Right lung (tissue), 5 donors: ENCODE measurements around the gene SLC2A13. TPM values are rescaled to one million over a fixed set of nuclear protein-coding genes. Genes with fewer than 3 reads are reported as not detected.
"Not testable (repeated sequence)": the region's sequence is repeated elsewhere in the genome, so short reads cannot be mapped to it uniquely, and the experiment has no call there.

Source experiments
- DNase-seq, 2 donors: peaks; one replicate each; pipeline ENCODE4 v3.0.0-alpha.2; 2013
- polyA plus RNA-seq, 5 donors: library from polyadenylated mRNA; unstranded; fragments of 120-200 nt; gene quantifications; one replicate each; pipeline versions ENCODE4 v1.2.1 to v1.2.3, GENCODE V29; 2013; ENCODE audit warnings: inconsistent platforms in 1 of 5, low replicate concordance in 1 of 5; ENCODE audit not compliant: insufficient read length in 5 of 5, insufficient read depth in 1 of 5

The SLC2A13 gene
- polyA plus RNA-seq, 5 donors, result 5.3 to 7.6 (median 6.6) TPM

DNA sequence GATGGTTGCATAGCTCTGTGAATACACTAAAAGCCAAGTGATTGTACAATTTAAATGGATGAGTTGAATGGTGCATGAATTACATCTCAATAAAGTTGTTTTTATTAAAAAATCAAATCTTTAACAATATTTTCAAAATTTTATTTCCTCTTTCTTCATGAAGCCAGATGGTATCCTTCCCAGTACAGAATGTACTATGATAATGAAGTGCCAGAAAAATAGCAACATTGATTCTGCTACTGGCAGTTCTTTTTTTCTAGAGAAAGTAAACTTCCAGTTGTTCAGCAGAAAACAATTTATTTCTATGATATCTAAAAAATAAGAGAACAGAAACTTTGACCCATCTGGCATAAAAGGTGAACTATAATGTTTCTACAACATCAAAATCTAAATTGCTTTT lies 61.5 kb downstream of the SLC2A13 start:
- no peak for DNase-seq

GRCh38 chr12:40039598-40039997 lies 66.3 kb downstream of the SLC2A13 start:
- DNase-seq, result no peak

DNA sequence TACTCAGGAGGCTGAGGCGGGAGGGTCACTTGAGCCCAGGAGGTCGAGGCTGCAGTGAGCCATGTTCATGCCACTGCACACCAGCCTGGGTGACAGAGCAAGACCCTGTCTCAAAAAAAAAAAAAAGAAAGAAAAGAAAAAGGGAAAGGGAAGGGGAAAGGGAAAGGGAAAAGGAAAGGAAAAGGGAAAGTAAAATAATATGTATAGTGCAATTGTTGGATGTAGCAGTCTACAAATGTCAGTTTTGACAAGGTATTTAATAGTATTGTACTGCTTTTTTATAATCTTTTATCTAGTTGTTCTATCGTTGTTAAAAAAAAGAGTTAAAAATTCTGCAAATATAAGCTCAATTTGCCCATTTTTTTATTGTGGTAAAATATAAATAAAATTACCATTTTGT lies 67.3 kb downstream of the SLC2A13 start:
- DNase-seq, result no peak

GRCh38 chr12:40034712-40035111 lies 71.2 kb downstream of the SLC2A13 start:
- DNase-seq, result no peak

- DNase-seq, result no peak
Observed at GRCh38 chr12:40034156-40034555, 71.7 kb downstream of the SLC2A13 start.

DNA sequence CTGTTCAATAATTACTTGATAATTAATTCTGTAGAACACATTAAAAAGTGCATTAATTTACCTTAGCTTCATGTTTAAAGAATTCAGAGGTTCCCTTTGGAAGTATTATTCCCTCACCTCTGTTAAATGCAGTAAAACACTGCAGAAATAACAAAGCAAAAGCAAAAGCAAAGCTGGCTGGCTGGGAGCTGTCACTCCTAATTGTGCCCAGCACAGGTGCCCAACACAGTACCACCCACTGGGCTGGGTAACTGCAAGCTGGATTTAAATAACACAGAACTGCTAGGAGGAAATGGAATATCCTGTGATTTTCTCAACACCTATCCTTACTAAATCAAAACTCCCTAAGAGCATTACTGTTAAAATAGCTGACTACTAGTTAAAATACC lies 72.6 kb downstream of the SLC2A13 start:
- DNase-seq, result no peak

GRCh38 chr12:40032433-40033241 lies 73.2 kb downstream of the SLC2A13 start:
- DNase-seq, result no peak

DNA sequence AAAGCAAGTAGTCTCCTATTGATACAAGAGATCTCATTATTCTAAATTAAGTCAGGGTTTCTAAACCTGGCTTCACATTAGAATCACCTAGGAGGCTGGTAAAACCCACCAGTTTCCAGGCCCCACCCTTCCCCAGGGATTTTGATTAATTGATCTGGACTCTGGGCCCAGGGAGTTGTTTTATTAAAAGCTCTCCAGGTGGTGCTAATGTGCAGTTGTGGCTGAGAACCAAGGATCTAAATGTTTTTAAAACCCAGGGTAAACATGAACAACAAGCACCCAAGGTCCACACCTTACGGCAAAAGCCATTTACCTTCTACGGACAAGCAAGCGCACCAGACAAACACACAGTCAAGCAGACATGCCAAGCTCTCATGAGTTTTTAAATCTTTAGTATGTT lies 73.9 kb downstream of the SLC2A13 start:
- no peak for DNase-seq

- not testable (repeated sequence) for DNase-seq
Observed at GRCh38 chr12:40030970-40031369, 74.9 kb downstream of the SLC2A13 start.

DNA sequence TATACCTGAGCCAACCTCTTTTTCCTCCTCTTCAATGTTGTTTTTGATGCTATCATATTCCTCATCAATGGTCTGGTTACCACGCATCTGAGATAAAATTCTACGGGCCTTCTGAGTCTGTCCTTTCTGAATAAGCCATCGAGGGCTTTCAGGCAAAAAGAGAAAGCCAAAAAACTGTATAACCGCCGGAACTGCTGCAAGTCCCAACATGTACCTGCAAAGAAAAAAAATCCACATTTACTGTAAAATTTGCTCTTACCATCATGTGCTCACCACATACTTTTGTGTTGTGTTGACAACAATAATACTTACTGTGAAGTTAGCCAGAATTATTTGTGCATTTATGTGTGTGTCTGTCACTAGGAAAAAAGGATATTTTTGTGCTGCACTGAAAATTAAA lies 77.6 kb downstream of the SLC2A13 start:
- DNase-seq, result no peak

DNA sequence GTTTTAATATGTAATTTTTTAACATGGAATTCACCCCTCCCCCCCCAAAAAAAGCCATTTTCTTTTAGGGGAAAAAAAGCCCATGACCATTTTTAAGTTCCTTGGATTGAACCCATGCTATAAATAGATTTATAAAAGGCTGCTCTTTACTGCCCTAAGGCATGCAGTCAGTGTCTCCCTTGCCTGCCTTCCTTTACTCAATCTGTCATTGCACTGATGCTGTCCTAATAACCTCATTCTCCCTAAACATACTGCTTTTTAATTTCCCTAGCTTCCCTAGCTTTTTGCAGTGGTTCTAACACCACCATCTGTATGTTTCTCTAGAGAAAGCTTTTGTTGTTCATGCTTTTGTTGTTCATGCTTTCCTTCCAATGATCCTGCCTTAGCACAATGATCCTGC lies 83.0 kb downstream of the SLC2A13 start:
- DNase-seq, result no peak

- no peak for DNase-seq
Observed at GRCh38 chr12:40020261-40020691, 85.6 kb downstream of the SLC2A13 start.

- DNase-seq, result no peak
Observed at GRCh38 chr12:40017488-40017887, 88.4 kb downstream of the SLC2A13 start.

GRCh38 chr12:40016980-40017379 lies 88.9 kb downstream of the SLC2A13 start:
- no peak for DNase-seq

- no peak for DNase-seq
Observed at GRCh38 chr12:40015881-40016280, 90.0 kb downstream of the SLC2A13 start.

- no peak for DNase-seq
Observed at GRCh38 chr12:40015345-40015744, 90.5 kb downstream of the SLC2A13 start.

GRCh38 chr12:40013847-40014246 lies 92.0 kb downstream of the SLC2A13 start:
- no peak for DNase-seq

DNA sequence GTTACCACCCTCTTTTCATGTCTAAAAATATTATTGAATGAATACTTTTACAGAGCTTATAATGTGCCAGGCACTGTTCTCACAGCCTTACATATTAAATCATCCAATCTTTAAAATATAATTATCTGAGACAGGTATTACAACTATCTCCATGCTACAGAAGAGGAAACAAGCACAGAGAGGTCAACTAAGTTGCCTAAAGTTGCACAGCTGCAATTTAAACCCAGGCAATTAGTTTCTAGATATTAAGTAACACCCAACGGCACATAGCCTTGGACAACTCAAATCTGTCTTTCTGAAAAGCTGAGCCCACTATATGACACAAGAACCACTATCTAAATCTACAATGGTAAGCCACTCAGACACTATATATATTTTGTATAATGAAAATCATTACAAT lies 92.6 kb downstream of the SLC2A13 start:
- DNase-seq, result no peak

DNA sequence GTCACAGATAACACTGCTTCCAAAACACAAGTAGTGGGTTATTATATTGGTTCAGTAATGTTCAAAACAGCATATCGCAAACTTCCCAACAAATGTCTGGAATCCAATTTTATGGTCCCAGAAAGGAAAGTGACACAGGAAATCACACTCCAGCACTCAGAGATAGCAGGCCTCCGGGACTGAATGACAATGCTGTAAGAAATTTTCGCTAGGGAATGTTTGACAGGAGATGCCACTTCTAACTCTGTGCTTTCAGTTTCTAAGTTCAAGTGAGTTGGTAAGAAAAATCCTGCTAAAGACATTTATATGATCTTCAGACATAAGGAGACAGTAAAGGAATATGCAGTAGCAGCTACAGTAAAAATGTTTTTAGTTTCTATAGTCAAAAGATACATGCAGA lies 93.2 kb downstream of the SLC2A13 start:
- DNase-seq, result no peak

GRCh38 chr12:40011775-40012129 lies 94.1 kb downstream of the SLC2A13 start:
- DNase-seq, result no peak

DNA sequence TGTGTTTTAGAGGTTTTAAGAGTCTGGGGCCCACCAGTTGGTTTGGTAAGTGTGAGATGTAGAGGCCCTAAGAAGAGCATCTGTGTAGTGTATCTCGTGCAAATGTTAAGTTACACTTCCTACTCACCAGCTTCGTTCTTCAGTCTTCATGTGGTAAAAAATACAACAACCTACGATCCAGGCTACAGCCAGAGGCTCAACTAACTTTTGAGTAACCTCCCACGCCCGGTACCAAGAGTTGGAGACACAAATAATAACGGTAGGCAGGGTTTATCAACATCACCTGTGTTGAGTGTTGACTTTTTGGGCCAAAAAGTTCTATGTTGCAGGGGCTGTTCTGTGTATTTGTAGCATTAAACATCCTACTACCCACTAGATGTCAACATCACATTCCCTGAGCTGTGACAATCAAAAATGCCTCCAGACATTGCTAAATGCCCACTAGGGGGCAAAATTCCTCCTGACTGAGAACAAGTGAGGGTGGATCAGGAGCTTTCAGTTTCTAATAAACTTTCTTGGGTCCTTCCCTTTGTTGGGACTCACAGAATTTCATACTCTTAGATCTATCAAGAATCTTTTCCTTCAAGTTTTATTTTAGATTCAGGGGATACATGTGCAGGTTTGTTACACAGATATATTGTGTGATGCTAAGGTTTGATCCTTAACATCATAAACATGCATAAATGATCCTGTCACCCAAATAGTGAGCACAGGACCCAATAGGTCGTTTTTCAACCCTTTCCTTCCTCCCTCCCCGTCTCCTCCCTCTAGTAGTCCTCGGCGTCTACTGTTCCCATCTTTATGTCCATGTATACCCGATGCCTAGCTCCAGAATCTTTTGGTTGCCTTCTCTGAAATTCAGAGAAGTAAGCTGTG lies 94.7 kb downstream of the SLC2A13 start:
- peak; percentile 38 to 60 for DNase-seq

- no peak for DNase-seq
Observed at GRCh38 chr12:40002178-40003169, 103.4 kb downstream of the SLC2A13 start.
